H9 (cell line): Measurements from ENCODE around the gene OR4K14. TPM values are rescaled to one million over a fixed set of nuclear protein-coding genes. Genes with fewer than 3 reads are reported as not detected.

Source experiments
- DNase-seq: peaks from one replicate; pipeline ENCODE4 v3.0.0-alpha.2; 2017
- H2AFZ ChIP-seq: one replicate; pipeline ENCODE4 v1.6.1; 2013; ENCODE audit warnings: mild to moderate bottlenecking, low read length, control low read depth, moderate library complexity
- H2AK5ac ChIP-seq: 2 replicates; pipeline ENCODE4 v1.6.1; 2013; ENCODE audit warnings: low read length, control low read depth, mixed read lengths; ENCODE audit not compliant: insufficient read length
- H2BK120ac ChIP-seq: one replicate; pipeline ENCODE4 v1.6.1; 2013; ENCODE audit warnings: low read depth, mild to moderate bottlenecking, low read length, control low read depth, inconsistent platforms; ENCODE audit not compliant: poor library complexity, severe bottlenecking
- H2BK12ac ChIP-seq: 2 replicates; pipeline ENCODE4 v1.6.1; 2013; ENCODE audit warnings: low read length, control low read depth, mixed read lengths, low read depth; ENCODE audit not compliant: insufficient read length
- H2BK15ac ChIP-seq: 2 replicates; pipeline ENCODE4 v1.6.1; 2013; ENCODE audit warnings: low read depth, low read length, control low read depth
- H2BK20ac ChIP-seq: one replicate; pipeline ENCODE4 v1.6.1; 2013; ENCODE audit warnings: low read depth, mild to moderate bottlenecking, low read length, control low read depth, inconsistent platforms; ENCODE audit not compliant: poor library complexity, severe bottlenecking
- H2BK5ac ChIP-seq: 2 replicates; pipeline ENCODE4 v1.6.1; 2013; ENCODE audit warnings: low read length, control low read depth, mixed read lengths; ENCODE audit not compliant: insufficient read length
- H3K14ac ChIP-seq: 2 replicates; pipeline ENCODE4 v1.6.1; 2013; ENCODE audit warnings: low read length, control low read depth; ENCODE audit not compliant: insufficient read depth
- H3K18ac ChIP-seq: 2 replicates; pipeline ENCODE4 v1.6.1; 2013; ENCODE audit warnings: low read depth, mild to moderate bottlenecking, mixed read lengths, low read length, control low read depth; ENCODE audit not compliant: insufficient read length
- H3K23ac ChIP-seq: 2 replicates; pipeline ENCODE4 v1.6.1; 2013; ENCODE audit warnings: low read length, control low read depth, mixed read lengths, low read depth; ENCODE audit not compliant: insufficient read length
- H3K23me2 ChIP-seq: 2 replicates; pipeline ENCODE4 v1.6.1; 2013; ENCODE audit warnings: low read depth, mild to moderate bottlenecking, mixed read lengths, low read length, control low read depth; ENCODE audit not compliant: insufficient read length, poor library complexity, severe bottlenecking
- H3K27ac ChIP-seq: 2 replicates; pipeline ENCODE4 v1.5.1; 2013; ENCODE audit warnings: low read length, control low read depth, mixed read lengths, low read depth; ENCODE audit not compliant: insufficient read length
- H3K27me3 ChIP-seq: 2 replicates; pipeline ENCODE4 v1.6.1; 2013; ENCODE audit warnings: low read length, control low read depth, inconsistent platforms; ENCODE audit not compliant: insufficient read depth
- H3K4ac ChIP-seq: 2 replicates; pipeline ENCODE4 v1.6.1; 2013; ENCODE audit warnings: low read depth, mild to moderate bottlenecking, control low read depth, inconsistent platforms, low read length, moderate library complexity
- H3K4me1 ChIP-seq: 2 replicates; pipeline ENCODE4 v1.6.1; 2013; ENCODE audit warnings: low read length, control low read depth, inconsistent platforms; ENCODE audit not compliant: insufficient read depth
- H3K4me2 ChIP-seq: 2 replicates; pipeline ENCODE4 v1.6.1; 2013; ENCODE audit warnings: low read length, control low read depth, mixed read lengths; ENCODE audit not compliant: insufficient read length, insufficient read depth
- H3K56ac ChIP-seq: 2 replicates; pipeline ENCODE4 v1.6.1; 2013; ENCODE audit warnings: low read depth, mild to moderate bottlenecking, mixed read lengths, low read length, control low read depth; ENCODE audit not compliant: insufficient read length
- H3K79me1 ChIP-seq: 2 replicates; pipeline ENCODE4 v1.6.1; 2013; ENCODE audit warnings: low read depth, mild to moderate bottlenecking, moderate library complexity, low read length, control low read depth, inconsistent platforms; ENCODE audit not compliant: insufficient read depth, poor library complexity, severe bottlenecking
- H3K79me2 ChIP-seq: 2 replicates; pipeline ENCODE4 v1.6.1; 2013; ENCODE audit warnings: low read length, control low read depth, inconsistent platforms; ENCODE audit not compliant: insufficient read depth
- H3K9ac ChIP-seq: 2 replicates; pipeline ENCODE4 v1.6.1; 2013; ENCODE audit warnings: low read length, control low read depth, mixed read lengths; ENCODE audit not compliant: insufficient read length; ENCODE audit errors: extremely low read depth
- H3K9me3 ChIP-seq: one replicate; pipeline ENCODE4 v1.6.1; 2013; ENCODE audit warnings: low read depth, low read length, inconsistent platforms; ENCODE audit not compliant: control insufficient read depth
- H3T11ph ChIP-seq: one replicate; pipeline ENCODE4 v1.6.1; 2013; ENCODE audit warnings: mild to moderate bottlenecking, low read length, control low read depth, inconsistent platforms
- H4K20me1 ChIP-seq: one replicate; pipeline ENCODE4 v1.6.1; 2013; ENCODE audit not compliant: control insufficient read depth, insufficient read length, insufficient read depth
- H4K5ac ChIP-seq: 2 replicates; pipeline ENCODE4 v1.6.1; 2013; ENCODE audit warnings: low read depth, mild to moderate bottlenecking, mixed read lengths, low read length, control low read depth; ENCODE audit not compliant: insufficient read length
- H4K8ac ChIP-seq: replicated peaks from 2 replicates; pipeline ENCODE4 v1.6.1; 2013; ENCODE audit warnings: low read length, control low read depth, mixed read lengths, low read depth; ENCODE audit not compliant: insufficient read length
- H4K91ac ChIP-seq: 2 replicates; pipeline ENCODE4 v1.6.1; 2013; ENCODE audit warnings: low read depth, mild to moderate bottlenecking, moderate library complexity, mixed read lengths, low read length, control low read depth; ENCODE audit not compliant: insufficient read length
- H3K27ac Mint-ChIP-seq, 3 experiments: 2 replicates in 2 of 3; 3 replicates in 1 of 3; pipeline ENCODE4 v1.8.0; 2020 to 2021; ENCODE audit warnings: mixed read lengths in 3 of 3, mild to moderate bottlenecking in 1 of 3, moderate library complexity in 1 of 3
- H3K27me3 Mint-ChIP-seq: 2 replicates; pipeline ENCODE4 v1.8.0; 2021; ENCODE audit warnings: low read depth, mild to moderate bottlenecking, moderate library complexity, mixed read lengths
- H3K36me3 Mint-ChIP-seq, 3 experiments: 2 replicates in 2 of 3; 3 replicates in 1 of 3; pipeline ENCODE4 v1.8.0; 2020 to 2021; ENCODE audit warnings: low read depth in 3 of 3, mixed read lengths in 3 of 3; ENCODE audit not compliant: insufficient read depth in 1 of 3
- H3K4me1 Mint-ChIP-seq, 2 experiments: 2 replicates each; pipeline ENCODE4 v1.8.0; 2020; ENCODE audit warnings: mixed read lengths in 2 of 2
- H3K4me3 Mint-ChIP-seq, 2 experiments: 2 replicates in 1 of 2; 3 replicates in 1 of 2; pipeline ENCODE4 v1.8.0; 2020 to 2021; ENCODE audit warnings: mild to moderate bottlenecking in 2 of 2, mixed read lengths in 2 of 2, moderate library complexity in 1 of 2
- H3K9me3 Mint-ChIP-seq, 2 experiments: 2 replicates in 1 of 2; 3 replicates in 1 of 2; pipeline ENCODE4 v1.8.0; 2020; ENCODE audit warnings: mild to moderate bottlenecking in 2 of 2, mixed read lengths in 2 of 2, moderate library complexity in 1 of 2
- WGBS: extraction: QIAGEN DNeasy Blood & Tissue Kit; methylation state at CpG from one replicate; pipeline ENCODE4 v1.1.7; 2013; ENCODE audit warnings: missing lambda C conversion rate, low lambda C conversion rate, mixed read lengths; ENCODE audit not compliant: insufficient read length; ENCODE audit errors: extremely low coverage; 5-methylcytosine and 5-hydroxymethylcytosine counted together
- total RNA-seq: library from RNA; stranded (reverse); gene quantifications from 2 replicates; pipeline ENCODE4 v1.2.1, GENCODE V29; 2021
- TF ChIP-seq, protein P1 (sequence below): fragments of 200-600 bp; sonication (generic); conservative IDR thresholded peaks from 3 replicates; pipeline ENCODE4 v1.8.0; 2021; ENCODE audit warnings: antibody characterized with exemption, mild to moderate bottlenecking

Gene OR4K14
- total RNA-seq, 1 experiment from 2014 or later: not detected

DNA sequence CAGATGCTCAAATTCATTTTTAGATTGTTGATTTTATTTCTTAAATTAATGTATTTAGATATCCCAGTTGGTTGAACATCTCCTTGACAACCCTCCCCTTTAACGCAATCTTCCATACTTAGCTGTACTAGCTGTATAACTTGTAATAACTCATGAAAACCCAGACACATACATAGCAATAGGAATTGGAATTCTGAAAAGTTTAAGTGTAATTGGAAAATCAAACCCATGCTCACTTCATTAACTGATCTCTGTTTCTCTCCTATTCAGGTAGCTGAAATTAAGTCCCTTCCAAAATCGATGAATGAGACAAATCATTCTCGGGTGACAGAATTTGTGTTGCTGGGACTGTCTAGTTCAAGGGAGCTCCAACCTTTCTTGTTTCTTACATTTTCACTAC lies 43.8 kb downstream of the OR4K14 start, which contains the start of gene OR4K15:
TSS of gene OR4K15 (plus strand) at position 301 of the 400 bp plus-strand sequence. CDS start at position 301, 0 bp downstream.
- H3K9ac ChIP-seq: no peak within 1 kb of the TSS
- H3K23me2 ChIP-seq: no peaks in the 10 kb centered on the region
- no peak within 1 kb of the TSS for H2AFZ ChIP-seq
- H3K23ac ChIP-seq: no peak within 1 kb of the TSS
- WGBS: no CpG with 5 or more reads among the region's 3 CpGs
- no peak within 1 kb of the TSS for H4K91ac ChIP-seq
- no peak within 1 kb of the TSS for H3K4me2 ChIP-seq
- no peak within 1 kb of the TSS for H3K4ac ChIP-seq
- H2AK5ac ChIP-seq: no peak within 1 kb of the TSS
- H3K27ac Mint-ChIP-seq: no peak within 1 kb of the TSS
- no peak within 1 kb of the TSS for H2BK20ac ChIP-seq
- H2BK15ac ChIP-seq: no peak within 1 kb of the TSS
- no peak within 1 kb of the TSS for H3K27ac ChIP-seq
- H3K27me3 Mint-ChIP-seq: no peaks in the 10 kb centered on the region; the same call in 1 of the 2 replicates
- H3K4me1 ChIP-seq: no peaks in the 10 kb centered on the region
- H2BK12ac ChIP-seq: no peak within 1 kb of the TSS
- H4K8ac ChIP-seq: no peak within 1 kb of the TSS
- no peak within 1 kb of the TSS for H3T11ph ChIP-seq
- TF ChIP-seq, protein P1, sequence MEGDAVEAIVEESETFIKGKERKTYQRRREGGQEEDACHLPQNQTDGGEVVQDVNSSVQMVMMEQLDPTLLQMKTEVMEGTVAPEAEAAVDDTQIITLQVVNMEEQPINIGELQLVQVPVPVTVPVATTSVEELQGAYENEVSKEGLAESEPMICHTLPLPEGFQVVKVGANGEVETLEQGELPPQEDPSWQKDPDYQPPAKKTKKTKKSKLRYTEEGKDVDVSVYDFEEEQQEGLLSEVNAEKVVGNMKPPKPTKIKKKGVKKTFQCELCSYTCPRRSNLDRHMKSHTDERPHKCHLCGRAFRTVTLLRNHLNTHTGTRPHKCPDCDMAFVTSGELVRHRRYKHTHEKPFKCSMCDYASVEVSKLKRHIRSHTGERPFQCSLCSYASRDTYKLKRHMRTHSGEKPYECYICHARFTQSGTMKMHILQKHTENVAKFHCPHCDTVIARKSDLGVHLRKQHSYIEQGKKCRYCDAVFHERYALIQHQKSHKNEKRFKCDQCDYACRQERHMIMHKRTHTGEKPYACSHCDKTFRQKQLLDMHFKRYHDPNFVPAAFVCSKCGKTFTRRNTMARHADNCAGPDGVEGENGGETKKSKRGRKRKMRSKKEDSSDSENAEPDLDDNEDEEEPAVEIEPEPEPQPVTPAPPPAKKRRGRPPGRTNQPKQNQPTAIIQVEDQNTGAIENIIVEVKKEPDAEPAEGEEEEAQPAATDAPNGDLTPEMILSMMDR: no peak
- H3K4me1 Mint-ChIP-seq: no peaks in the 10 kb centered on the region
- DNase-seq: no peak
- H2BK120ac ChIP-seq: no peak within 1 kb of the TSS
- H3K9me3 ChIP-seq: peaks cover 33% of the 10 kb centered on the region
- peaks cover 0 to 12% (median 11%) of the 10 kb centered on the region in 3 experiments; a peak in 3 of 7 replicates for H3K36me3 Mint-ChIP-seq
- no peaks in the 10 kb centered on the region for H3K79me2 ChIP-seq
- no peaks in the 10 kb centered on the region for H3K27me3 ChIP-seq
- no peak within 1 kb of the TSS for H3K56ac ChIP-seq
- no peak within 1 kb of the TSS for H3K18ac ChIP-seq
- H3K14ac ChIP-seq: no peak within 1 kb of the TSS
- peaks cover 61 to 63% of the 10 kb centered on the region in 2 experiments for H3K9me3 Mint-ChIP-seq
- H4K20me1 ChIP-seq: no peaks in the 10 kb centered on the region
- no peak within 1 kb of the TSS for H3K4me3 Mint-ChIP-seq
- no peaks in the 10 kb centered on the region for H3K79me1 ChIP-seq
- H4K5ac ChIP-seq: no peak within 1 kb of the TSS
- no peak within 1 kb of the TSS for H2BK5ac ChIP-seq
